Right renal cortex interstitium (tissue), 3 donors: ENCODE data around the gene HCN4. TPM values are rescaled to one million over a fixed set of nuclear protein-coding genes. Genes with fewer than 3 reads are reported as not detected.
"Not testable (repeated sequence)": the region's sequence is repeated elsewhere in the genome, so short reads cannot be mapped to it uniquely, and the experiment has no call there.

Experiments
- DNase-seq, 3 donors: peaks; one replicate each; pipeline ENCODE4 v3.0.0-alpha.2; 2013; ENCODE audit warnings: low read depth in 3 of 3, low spot score in 2 of 3
- polyA plus RNA-seq, 3 donors: library from polyadenylated mRNA; unstranded; fragments of 120-200 nt; gene quantifications; one replicate each; pipeline ENCODE4 v1.2.1, GENCODE V29; 2013; ENCODE audit not compliant: insufficient read length in 3 of 3

Gene HCN4
- polyA plus RNA-seq, 3 donors, result 0.93 to 1.1 (median 1.0) TPM

GRCh38 chr15:73303636-73304035, 65.1 kb downstream of the HCN4 start:
- DNase-seq, result peak in 2 of 3 donors; percentile 37 to 38

- DNase-seq, result not testable (repeated sequence)
Measured at GRCh38 chr15:73300286-73300685, 68.5 kb downstream of the HCN4 start.

GRCh38 chr15:73298522-73299245, 70.1 kb downstream of the HCN4 start:
- DNase-seq, result no peak

GRCh38 chr15:73296609-73297353, 72.0 kb downstream of the HCN4 start:
- no peak for DNase-seq

GRCh38 chr15:73295630-73296286, 73.0 kb downstream of the HCN4 start:
- DNase-seq, result no peak

GRCh38 chr15:73293773-73294172, 75.0 kb downstream of the HCN4 start:
- no peak for DNase-seq

- DNase-seq, result no peak
Measured at GRCh38 chr15:73291441-73291840, 77.3 kb downstream of the HCN4 start.

- DNase-seq, result no peak
Measured at GRCh38 chr15:73287019-73287418, 81.7 kb downstream of the HCN4 start.

GRCh38 chr15:73286311-73286710, 82.4 kb downstream of the HCN4 start:
- DNase-seq, result no peak

GRCh38 chr15:73284090-73284716, 84.6 kb downstream of the HCN4 start:
- no peak for DNase-seq

GRCh38 chr15:73283366-73283962, 85.3 kb downstream of the HCN4 start:
- DNase-seq, result no peak

GRCh38 chr15:73282567-73283365, 86.0 kb downstream of the HCN4 start:
- DNase-seq, result no peak

GRCh38 chr15:73275862-73276261, 92.9 kb downstream of the HCN4 start:
- no peak for DNase-seq

- peak in 2 of 3 donors; percentile 32 to 44 for DNase-seq
Measured at GRCh38 chr15:73273181-73274002, 95.4 kb downstream of the HCN4 start.

- no peak for DNase-seq
Measured at GRCh38 chr15:73270366-73271097, 98.2 kb downstream of the HCN4 start.
